Caco-2 (cell line): ENCODE results near the gene CRADD. TPM values are rescaled to one million over a fixed set of nuclear protein-coding genes. Genes with fewer than 3 reads are reported as not detected.

Experiments used
- BruUV-seq: library from RNA; stranded (reverse); fragments of 400-500 nt; replicated peaks from 2 replicates; lab custom pipeline; 2021; lab: Mats Ljungman, UMichigan
- CTCF ChIA-PET: fragments of 300-600 bp; sonication (Branson Sonifier 250); formaldehyde crosslinking; loops from one replicate; lab custom pipeline; 2022; ENCODE audit warnings: antibody characterized with exemption; lab: Charles Lee
- POLR2A ChIA-PET: fragments of 300-600 bp; sonication (Branson Sonifier 250); formaldehyde crosslinking; loops from one replicate; lab custom pipeline; 2022; ENCODE audit warnings: antibody characterized with exemption; lab: Charles Lee
- DNase-seq, 2 experiments: peaks; one replicate each; pipeline versions ENCODE4 v3.0.0 to v3.0.0-alpha.2; 2020 to 2022
- H3K27me3 ChIP-seq: replicated peaks from 2 replicates; pipeline ENCODE4 v1.6.0; 2011; ENCODE audit warnings: low read length; ENCODE audit not compliant: control insufficient read depth, insufficient read depth
- H3K36me3 ChIP-seq: 2 replicates; pipeline ENCODE4 v1.5.1; 2011; ENCODE audit warnings: low read length; ENCODE audit not compliant: control insufficient read depth, insufficient read depth
- H3K4me1 ChIP-seq: fragments of 250-450 bp; sonication (Bioruptor Pico); 2 replicates; pipeline ENCODE4 v1.5.1; 2020; ENCODE audit warnings: mild to moderate bottlenecking
- H3K4me3 ChIP-seq: 2 replicates; pipeline ENCODE4 v1.5.1; 2011; ENCODE audit warnings: low read depth, mild to moderate bottlenecking, control low read depth, low read length
- H3K9me3 ChIP-seq: fragments of 250-450 bp; sonication (Bioruptor Pico); 2 replicates; pipeline ENCODE4 v1.5.1; 2020; ENCODE audit warnings: mild to moderate bottlenecking, moderate library complexity
- H3K27ac Mint-ChIP-seq: one replicate; pipeline ENCODE4 v1.8.0; 2022; ENCODE audit warnings: mixed read lengths; ENCODE audit not compliant: unreplicated experiment
- H3K27me3 Mint-ChIP-seq: one replicate; pipeline ENCODE4 v1.8.0; 2022; ENCODE audit warnings: mixed read lengths; ENCODE audit not compliant: insufficient read depth, unreplicated experiment
- H3K36me3 Mint-ChIP-seq: one replicate; pipeline ENCODE4 v1.8.0; 2022; ENCODE audit warnings: mild to moderate bottlenecking, mixed read lengths; ENCODE audit not compliant: insufficient read depth, unreplicated experiment
- H3K4me1 Mint-ChIP-seq: one replicate; pipeline ENCODE4 v1.8.0; 2022; ENCODE audit warnings: low read depth, mixed read lengths; ENCODE audit not compliant: unreplicated experiment
- H3K4me3 Mint-ChIP-seq: one replicate; pipeline ENCODE4 v1.8.0; 2022; ENCODE audit warnings: mild to moderate bottlenecking, moderate library complexity, mixed read lengths; ENCODE audit not compliant: unreplicated experiment
- H3K9me3 Mint-ChIP-seq: one replicate; pipeline ENCODE4 v1.8.0; 2022; ENCODE audit warnings: mixed read lengths; ENCODE audit not compliant: unreplicated experiment
- intact Hi-C: fragments of 100-400 bp; cut with micrococcal nuclease; formaldehyde crosslinking; loops from one replicate; pipeline ENCODE4 v1.10.0; 2022; ENCODE audit not compliant: unreplicated experiment
- total RNA-seq: library from RNA; stranded (reverse); gene quantifications from 2 replicates; pipeline ENCODE4 v1.2.3, GENCODE V29; 2022
- TF ChIP-seq, protein P1 (sequence below), 2 experiments: fragments of 200-600 bp in 1 of 2; IDR thresholded peaks; 1 replicate in 1 of 2; 2 replicates in 1 of 2; pipeline versions ENCODE4 v1.5.1 to v1.8.0; 2011 to 2022; ENCODE audit warnings: antibody characterized with exemption in 1 of 2, control low read depth in 1 of 2, inconsistent platforms in 1 of 2, low read depth in 1 of 2, low read length in 1 of 2, mild to moderate bottlenecking in 1 of 2, moderate library complexity in 1 of 2; ENCODE audit not compliant: insufficient read depth in 1 of 2, severe bottlenecking in 1 of 2, unreplicated experiment in 1 of 2

CRADD gene
- total RNA-seq, 1 experiment from 2014 or later = 29.2 TPM

DNA sequence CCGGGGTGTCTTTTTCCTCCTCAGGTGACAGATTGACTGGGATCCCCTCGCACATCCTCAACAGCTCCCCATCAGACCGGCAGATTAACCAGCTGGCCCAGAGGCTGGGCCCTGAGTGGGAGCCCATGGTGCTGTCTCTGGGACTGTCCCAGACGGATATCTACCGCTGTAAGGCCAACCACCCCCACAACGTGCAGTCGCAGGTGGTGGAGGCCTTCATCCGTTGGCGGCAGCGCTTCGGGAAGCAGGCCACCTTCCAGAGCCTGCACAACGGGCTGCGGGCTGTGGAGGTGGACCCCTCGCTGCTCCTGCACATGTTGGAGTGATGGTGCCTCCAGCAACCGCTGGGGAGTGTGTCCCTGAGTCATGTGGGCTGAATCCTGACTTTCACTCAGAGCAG lies 172.8 kb downstream of the CRADD start:
- Histone ChIP-seq H3K27me3 (no peaks in the 10 kb centered on the region), H3K4me3 (no peak overlapping the region), H3K36me3 (no peaks in the 10 kb centered on the region), H3K4me1 (no peaks in the 10 kb centered on the region), H3K9me3 (no peaks in the 10 kb centered on the region)
- BruUV-seq = no TSS peak
- Mint-ChIP-seq H3K4me1 (no peaks in the 10 kb centered on the region), H3K4me3 (no peak overlapping the region), H3K36me3 (peaks cover 44% of the 10 kb centered on the region), H3K9me3 (no peaks in the 10 kb centered on the region), H3K27ac (no peak overlapping the region), H3K27me3 (no peaks in the 10 kb centered on the region)
- ChIA-PET CTCF (no interaction called here), POLR2A (no interaction called here)
- intact Hi-C loops = no loop called here
- DNase-seq = no peak
- TF ChIP-seq, protein P1, sequence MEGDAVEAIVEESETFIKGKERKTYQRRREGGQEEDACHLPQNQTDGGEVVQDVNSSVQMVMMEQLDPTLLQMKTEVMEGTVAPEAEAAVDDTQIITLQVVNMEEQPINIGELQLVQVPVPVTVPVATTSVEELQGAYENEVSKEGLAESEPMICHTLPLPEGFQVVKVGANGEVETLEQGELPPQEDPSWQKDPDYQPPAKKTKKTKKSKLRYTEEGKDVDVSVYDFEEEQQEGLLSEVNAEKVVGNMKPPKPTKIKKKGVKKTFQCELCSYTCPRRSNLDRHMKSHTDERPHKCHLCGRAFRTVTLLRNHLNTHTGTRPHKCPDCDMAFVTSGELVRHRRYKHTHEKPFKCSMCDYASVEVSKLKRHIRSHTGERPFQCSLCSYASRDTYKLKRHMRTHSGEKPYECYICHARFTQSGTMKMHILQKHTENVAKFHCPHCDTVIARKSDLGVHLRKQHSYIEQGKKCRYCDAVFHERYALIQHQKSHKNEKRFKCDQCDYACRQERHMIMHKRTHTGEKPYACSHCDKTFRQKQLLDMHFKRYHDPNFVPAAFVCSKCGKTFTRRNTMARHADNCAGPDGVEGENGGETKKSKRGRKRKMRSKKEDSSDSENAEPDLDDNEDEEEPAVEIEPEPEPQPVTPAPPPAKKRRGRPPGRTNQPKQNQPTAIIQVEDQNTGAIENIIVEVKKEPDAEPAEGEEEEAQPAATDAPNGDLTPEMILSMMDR (IDR thresholded peaks at IDR 0.05; ENCODE audit: insufficient read depth in 1 of 2, low read depth in 1 of 2, low read length in 1 of 2, severe bottlenecking in 1 of 2, unreplicated experiment in 1 of 2) = no peak

DNA sequence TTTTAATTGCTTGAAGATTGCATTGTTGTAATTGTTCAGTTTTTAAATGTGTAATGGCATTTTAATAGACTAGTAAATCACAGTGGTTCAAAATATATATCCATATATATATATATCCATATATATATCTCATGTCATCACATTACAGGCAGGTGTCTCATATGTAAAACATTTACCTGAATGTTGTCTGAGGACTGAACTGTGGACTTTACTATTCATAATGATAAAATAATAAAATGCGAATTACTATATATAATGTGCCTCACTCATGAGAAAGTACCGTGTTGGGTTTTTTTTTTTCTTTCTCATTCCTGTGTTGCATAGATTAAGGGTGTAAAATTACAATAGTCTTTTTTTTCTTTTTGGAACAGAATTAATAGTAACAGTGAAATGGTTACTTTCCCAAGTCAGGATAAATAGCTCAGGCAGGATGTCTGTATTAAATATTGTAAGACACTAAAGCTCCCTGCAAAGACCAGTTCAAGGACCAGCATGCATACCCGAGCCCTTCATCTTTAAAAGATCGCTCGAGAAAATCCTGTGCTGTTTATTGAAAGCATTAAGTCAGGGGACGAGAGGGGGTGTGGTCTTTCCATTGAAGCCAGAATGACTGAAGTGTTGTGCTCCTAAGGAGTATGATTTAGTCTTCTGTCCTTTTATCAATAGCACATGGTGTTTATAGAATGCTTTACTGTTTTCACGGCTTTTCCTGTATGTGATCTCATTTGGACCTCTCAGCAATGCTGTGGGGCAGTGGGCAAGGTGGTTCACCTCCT lies 173.5 kb downstream of the CRADD start:
- ChIA-PET POLR2A (no interaction called here), CTCF (no interaction called here)
- H3K9me3 ChIP-seq = no peaks in the 10 kb centered on the region
- H3K4me3 ChIP-seq = no peak overlapping the region
- no peaks in the 10 kb centered on the region for H3K36me3 ChIP-seq
- DNase-seq = no peak
- Mint-ChIP-seq H3K4me1 (no peaks in the 10 kb centered on the region), H3K36me3 (peaks cover 52% of the 10 kb centered on the region), H3K9me3 (no peaks in the 10 kb centered on the region), H3K27ac (no peak overlapping the region), H3K27me3 (no peaks in the 10 kb centered on the region), H3K4me3 (no peak overlapping the region)
- H3K27me3 ChIP-seq = no peaks in the 10 kb centered on the region
- H3K4me1 ChIP-seq = no peaks in the 10 kb centered on the region
- intact Hi-C loops = no loop called here
- BruUV-seq = no TSS peak
- TF ChIP-seq, protein P1 (IDR thresholded peaks at IDR 0.05; ENCODE audit: insufficient read depth in 1 of 2, low read depth in 1 of 2, low read length in 1 of 2, severe bottlenecking in 1 of 2, unreplicated experiment in 1 of 2) = no peak

DNA sequence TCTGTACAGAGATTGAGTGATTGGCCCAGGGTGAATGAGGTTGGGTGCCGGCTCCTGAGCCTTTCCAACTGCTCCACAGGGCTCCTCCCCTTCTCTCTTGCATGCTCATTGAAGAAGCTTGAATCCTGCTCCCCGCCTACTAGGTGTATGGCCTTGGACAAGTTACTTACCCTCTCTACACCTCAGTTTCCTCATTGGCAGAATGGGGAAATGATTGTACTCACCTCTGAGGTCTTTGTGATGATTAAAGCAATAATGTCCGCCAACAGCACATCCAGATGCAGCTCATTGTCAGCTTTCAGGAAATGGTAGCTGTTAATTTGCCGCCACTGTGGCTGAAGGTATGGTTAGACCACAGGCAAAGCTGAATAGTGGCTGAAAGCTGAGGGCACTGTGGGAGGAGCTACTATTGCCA lies 174.1 kb downstream of the CRADD start:
- no TSS peak for BruUV-seq
- CTCF ChIA-PET = no interaction called here
- intact Hi-C loops = no loop called here

More for the DNA sequence above, 174.1 kb downstream of the CRADD start:
- POLR2A ChIA-PET = no interaction called here
- H3K27me3 Mint-ChIP-seq = no peaks in the 10 kb centered on the region
- no peaks in the 10 kb centered on the region for H3K36me3 ChIP-seq
- no peak overlapping the region for H3K4me3 Mint-ChIP-seq
- peaks cover 51% of the 10 kb centered on the region for H3K36me3 Mint-ChIP-seq
- TF ChIP-seq, protein P1 (IDR thresholded peaks at IDR 0.05; ENCODE audit: insufficient read depth in 1 of 2, low read depth in 1 of 2, low read length in 1 of 2, severe bottlenecking in 1 of 2, unreplicated experiment in 1 of 2) = no peak
- H3K4me3 ChIP-seq = no peak overlapping the region
- H3K4me1 ChIP-seq = no peaks in the 10 kb centered on the region
- H3K27me3 ChIP-seq = no peaks in the 10 kb centered on the region
- H3K27ac Mint-ChIP-seq = no peak overlapping the region
- H3K4me1 Mint-ChIP-seq = no peaks in the 10 kb centered on the region
- no peaks in the 10 kb centered on the region for H3K9me3 Mint-ChIP-seq
- no peak for DNase-seq
- H3K9me3 ChIP-seq = no peaks in the 10 kb centered on the region
